HG02759 (cell line): Measurements from ENCODE around the gene TRIM51.
"Not testable (repeated sequence)": the region's sequence is repeated elsewhere in the genome, so short reads cannot be mapped to it uniquely, and the experiment has no call there.

ENCODE experiments used
- ATAC-seq: cut with Tn5 transposase; IDR thresholded peaks from one replicate; pipeline ENCODE4 v1.9.1; 2021; ENCODE audit warnings: mild to moderate bottlenecking, moderate library complexity; ENCODE audit not compliant: unreplicated experiment

Gene TRIM51

GRCh38 chr11:55882997-55883396 is at the start of gene TRIM51:
Gene TRIM51 (plus strand): TSS chr11:55883297. CDS start chr11:55885429, 2,132 bp downstream.
- not testable (repeated sequence) for ATAC-seq

- ATAC-seq, result no peak
Measured at GRCh38 chr11:55838452-55838851, 44.6 kb upstream of the TRIM51 start, which contains the start of gene OR5D16. Gene OR5D16 (plus strand): TSS chr11:55838752. CDS start chr11:55838752, 0 bp downstream.

GRCh38 chr11:55847453-55847852 is 35.6 kb upstream of the TRIM51 start:
- ATAC-seq, result no peak

- no peak for ATAC-seq
Measured at GRCh38 chr11:55849037-55849436, 34.1 kb upstream of the TRIM51 start.

- ATAC-seq, result no peak
Measured at GRCh38 chr11:55852141-55852540, 31.0 kb upstream of the TRIM51 start.

- no peak for ATAC-seq
Measured at GRCh38 chr11:55854704-55855103, 28.4 kb upstream of the TRIM51 start.

GRCh38 chr11:55867354-55867753 is 15.7 kb upstream of the TRIM51 start:
- ATAC-seq, result not testable (repeated sequence)

- not testable (repeated sequence) for ATAC-seq
Measured at GRCh38 chr11:55872731-55873130, 10.4 kb upstream of the TRIM51 start.

GRCh38 chr11:55873146-55873545 is 10.0 kb upstream of the TRIM51 start:
- ATAC-seq, result not testable (repeated sequence)

- not testable (repeated sequence) for ATAC-seq
Measured at GRCh38 chr11:55884995-55885394, 1.9 kb downstream of the TRIM51 start.

- not testable (repeated sequence) for ATAC-seq
Measured at GRCh38 chr11:55885481-55885880, 2.4 kb downstream of the TRIM51 start.

GRCh38 chr11:55895216-55895615 is 12.1 kb downstream of the TRIM51 start:
- no peak for ATAC-seq

GRCh38 chr11:55902308-55902707 is 19.2 kb downstream of the TRIM51 start:
- no peak for ATAC-seq

GRCh38 chr11:55914482-55914881 is 31.4 kb downstream of the TRIM51 start, which contains the start of gene OR5W2:
Gene OR5W2 (minus strand): TSS chr11:55914582. CDS start chr11:55914582, 0 bp downstream.
- ATAC-seq, result no peak

GRCh38 chr11:55920537-55920936 is 37.4 kb downstream of the TRIM51 start:
- ATAC-seq, result no peak

GRCh38 chr11:55936300-55936699 is 53.2 kb downstream of the TRIM51 start, which contains the start of gene OR5I1:
Gene OR5I1 (minus strand): TSS chr11:55936400. CDS start chr11:55936400, 0 bp downstream.
- no peak for ATAC-seq
